Mesenchymal stem cell (in vitro differentiated cells and primary cell): ENCODE data around the gene NUDT4B.
"Not testable (repeated sequence)": the region's sequence is repeated elsewhere in the genome, so short reads cannot be mapped to it uniquely, and the experiment has no call there.

ENCODE experiments used
- DNase-seq: peaks from one replicate; pipeline ENCODE4 v3.0.0-alpha.2; 2013
- H2AFZ ChIP-seq: one replicate; pipeline ENCODE4 v1.6.1; 2013; ENCODE audit warnings: low read depth, mild to moderate bottlenecking, control low read depth, inconsistent platforms, low read length, moderate library complexity
- H2AK5ac ChIP-seq: 2 replicates; pipeline ENCODE4 v1.6.1; 2013; ENCODE audit warnings: low read length, moderate library complexity, mild to moderate bottlenecking, inconsistent platforms; ENCODE audit not compliant: severe bottlenecking
- H2BK120ac ChIP-seq: one replicate; pipeline ENCODE4 v1.6.1; 2013; ENCODE audit warnings: low read depth, mild to moderate bottlenecking, inconsistent platforms, low read length, moderate library complexity
- H2BK12ac ChIP-seq, 2 experiments: one replicate each; pipeline ENCODE4 v1.6.1; 2013; ENCODE audit warnings: inconsistent platforms in 2 of 2, low read length in 2 of 2, mild to moderate bottlenecking in 2 of 2, moderate library complexity in 2 of 2, control low read depth in 1 of 2
- H2BK15ac ChIP-seq: one replicate; pipeline ENCODE4 v1.6.1; 2013; ENCODE audit warnings: mild to moderate bottlenecking, low read depth, inconsistent platforms; ENCODE audit not compliant: poor library complexity, severe bottlenecking
- H2BK5ac ChIP-seq: 2 replicates; pipeline ENCODE4 v1.6.1; 2013; ENCODE audit warnings: low read depth, mild to moderate bottlenecking, low read length, control low read depth, inconsistent platforms; ENCODE audit not compliant: poor library complexity, severe bottlenecking
- H3K14ac ChIP-seq, 2 experiments: one replicate each; pipeline ENCODE4 v1.6.1; 2013; ENCODE audit warnings: inconsistent platforms in 2 of 2, low read length in 2 of 2, control low read depth in 1 of 2, mild to moderate bottlenecking in 1 of 2, moderate library complexity in 1 of 2
- H3K18ac ChIP-seq, 2 experiments: one replicate each; pipeline ENCODE4 v1.6.1; 2013; ENCODE audit warnings: inconsistent platforms in 2 of 2, low read length in 2 of 2, control low read depth in 1 of 2, low read depth in 1 of 2, mild to moderate bottlenecking in 1 of 2
- H3K23ac ChIP-seq, 2 experiments: one replicate each; pipeline ENCODE4 v1.6.1; 2013; ENCODE audit warnings: inconsistent platforms in 2 of 2, low read length in 2 of 2, mild to moderate bottlenecking in 2 of 2, moderate library complexity in 2 of 2, control low read depth in 1 of 2
- H3K27ac ChIP-seq: 2 replicates; pipeline ENCODE4 v1.5.1; 2013; ENCODE audit warnings: mild to moderate bottlenecking, moderate library complexity, low read length, control low read depth, inconsistent platforms; ENCODE audit not compliant: poor library complexity, severe bottlenecking
- H3K27me3 ChIP-seq, 2 experiments: 2 replicates each; pipeline versions ENCODE4 v1.6.1 to v1.7.0; 2013; ENCODE audit warnings: low read length in 2 of 2, mild to moderate bottlenecking in 2 of 2, moderate library complexity in 2 of 2, control low read depth in 1 of 2, inconsistent platforms in 1 of 2; ENCODE audit not compliant: control insufficient read depth in 1 of 2, insufficient read depth in 1 of 2
- H3K36me3 ChIP-seq, 2 experiments: 2 replicates each; pipeline versions ENCODE4 v1.6.1 to v1.7.0; 2013; ENCODE audit warnings: low read length in 2 of 2, control low read depth in 1 of 2, inconsistent platforms in 1 of 2, low read depth in 1 of 2, mild to moderate bottlenecking in 1 of 2; ENCODE audit not compliant: insufficient read depth in 2 of 2, control insufficient read depth in 1 of 2
- H3K4ac ChIP-seq, 2 experiments: one replicate each; pipeline ENCODE4 v1.6.1; 2013; ENCODE audit warnings: inconsistent platforms in 2 of 2, low read length in 2 of 2, mild to moderate bottlenecking in 2 of 2, moderate library complexity in 2 of 2, control low read depth in 1 of 2, low read depth in 1 of 2
- H3K4me1 ChIP-seq: 2 replicates; pipeline ENCODE4 v1.6.1; 2013; ENCODE audit warnings: low read depth, low read length, control low read depth; ENCODE audit not compliant: control insufficient read depth, insufficient read depth
- H3K4me2 ChIP-seq: 2 replicates; pipeline ENCODE4 v1.6.1; 2013; ENCODE audit warnings: low read length, mild to moderate bottlenecking, inconsistent platforms; ENCODE audit not compliant: poor library complexity, severe bottlenecking
- H3K4me3 ChIP-seq, 2 experiments: 2 replicates each; pipeline versions ENCODE4 v1.5.1 to v1.7.0; 2013; ENCODE audit warnings: low read length in 2 of 2, mild to moderate bottlenecking in 2 of 2, control low read depth in 1 of 2, low read depth in 1 of 2; ENCODE audit not compliant: insufficient read depth in 1 of 2
- H3K79me1 ChIP-seq: replicated peaks from 2 replicates; pipeline ENCODE4 v1.6.1; 2013; ENCODE audit warnings: mild to moderate bottlenecking, control low read depth, low read length, inconsistent platforms; ENCODE audit not compliant: poor library complexity, severe bottlenecking
- H3K9ac ChIP-seq: 2 replicates; pipeline ENCODE4 v1.7.0; 2013; ENCODE audit warnings: mild to moderate bottlenecking, low read length, moderate library complexity
- H3K9me3 ChIP-seq: 2 replicates; pipeline ENCODE4 v1.7.0; 2013; ENCODE audit warnings: mild to moderate bottlenecking, low read length; ENCODE audit not compliant: control insufficient read depth
- H4K8ac ChIP-seq: one replicate; pipeline ENCODE4 v1.6.1; 2013; ENCODE audit warnings: inconsistent platforms, mild to moderate bottlenecking, low read length, moderate library complexity
- H4K91ac ChIP-seq: one replicate; pipeline ENCODE4 v1.6.1; 2013; ENCODE audit warnings: mild to moderate bottlenecking, low read length, inconsistent platforms
- WGBS: methylation state at CpG from one replicate; pipeline ENCODE4 v1.1.7; 2013; ENCODE audit warnings: mixed read lengths; 5-methylcytosine and 5-hydroxymethylcytosine counted together

NUDT4B gene

DNA sequence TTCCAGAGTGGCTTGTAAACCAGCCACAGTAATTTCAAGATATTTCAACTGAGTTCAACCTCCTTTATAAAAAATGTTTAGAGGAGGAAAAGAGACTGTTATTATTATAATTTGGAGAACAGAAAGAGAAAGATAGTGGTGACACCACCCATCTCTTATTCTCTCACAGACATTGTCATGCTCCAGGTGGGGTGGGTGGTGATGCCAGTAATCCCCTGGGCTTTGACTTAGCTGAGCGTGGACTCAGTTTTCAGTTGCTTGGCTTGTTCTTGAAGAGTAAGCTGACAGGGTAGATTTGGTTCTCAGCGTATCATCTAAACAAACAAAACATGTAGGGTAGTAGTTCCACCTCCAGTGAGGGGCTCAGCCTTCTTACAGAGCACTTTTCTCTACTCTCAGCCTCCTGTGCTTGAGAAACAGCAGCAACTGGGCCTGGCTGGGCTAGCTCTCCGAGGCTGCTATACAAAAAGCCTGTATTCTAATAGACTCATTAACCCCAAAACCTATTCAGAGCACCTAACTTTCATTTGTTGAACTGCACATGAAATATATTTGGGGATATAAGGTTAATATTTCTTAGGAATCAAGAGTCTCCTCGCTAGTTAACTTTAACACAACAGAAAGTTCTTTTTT is 43.1 kb upstream of the NUDT4B start:
- not testable (repeated sequence) for H3K4me2 ChIP-seq, H3K27me3 ChIP-seq, H3K9ac ChIP-seq, H2BK15ac ChIP-seq, H2AK5ac ChIP-seq, H3K18ac ChIP-seq, H3K4me3 ChIP-seq, H3K27ac ChIP-seq, H2AFZ ChIP-seq, H4K91ac ChIP-seq, H3K36me3 ChIP-seq, H3K4me1 ChIP-seq, H2BK12ac ChIP-seq, H3K9me3 ChIP-seq, DNase-seq, H3K4ac ChIP-seq, H4K8ac ChIP-seq, H2BK120ac ChIP-seq, H3K23ac ChIP-seq, H3K79me1 ChIP-seq, H2BK5ac ChIP-seq, H3K14ac ChIP-seq
- no CpG with 5 or more reads among the region's 4 CpGs for WGBS

DNA sequence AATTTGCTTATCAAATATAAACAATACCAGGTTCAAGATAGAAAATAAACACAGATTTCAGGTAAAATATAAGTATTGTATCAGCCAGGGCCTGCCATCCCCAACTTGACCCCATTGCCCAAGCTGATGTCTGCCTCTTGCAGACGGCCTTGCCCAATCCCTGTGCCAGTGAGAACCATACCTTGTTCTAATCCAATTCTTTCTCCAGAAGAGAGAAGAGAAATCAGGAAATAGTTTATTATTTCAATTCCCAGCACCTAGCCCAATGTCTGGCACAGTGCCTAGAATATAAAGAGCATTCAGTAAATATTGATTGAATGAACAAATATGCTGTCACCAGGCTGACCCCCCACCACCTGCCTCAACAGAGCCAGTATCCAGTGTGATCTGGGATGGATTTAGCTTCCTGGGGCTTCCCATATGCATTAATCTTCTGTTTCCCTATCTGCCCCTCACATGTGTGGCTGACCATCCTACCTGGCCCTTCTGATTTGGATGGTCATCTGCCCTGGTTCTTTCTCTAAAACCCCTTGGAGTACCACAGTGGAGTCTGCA is 39.7 kb upstream of the NUDT4B start:
- DNase-seq: not testable (repeated sequence)

GRCh38 chr1:148710772-148711523 is 37.6 kb upstream of the NUDT4B start:
- not testable (repeated sequence) for H2BK5ac ChIP-seq, H3K79me1 ChIP-seq, H2BK120ac ChIP-seq, H3K18ac ChIP-seq, H3K4me1 ChIP-seq, H4K91ac ChIP-seq, H3K4me3 ChIP-seq, DNase-seq, H2BK15ac ChIP-seq, H3K4me2 ChIP-seq, H2AFZ ChIP-seq, H2BK12ac ChIP-seq, H3K4ac ChIP-seq, H3K9me3 ChIP-seq, H3K23ac ChIP-seq, H3K36me3 ChIP-seq, H3K27ac ChIP-seq, H3K14ac ChIP-seq, H4K8ac ChIP-seq, H2AK5ac ChIP-seq, H3K27me3 ChIP-seq, H3K9ac ChIP-seq
- WGBS: no CpG with 5 or more reads among the region's 8 CpGs

More for the DNA sequence above, 39.7 kb upstream of the NUDT4B start:
- not testable (repeated sequence) for H3K23ac ChIP-seq, H3K36me3 ChIP-seq, H3K4me1 ChIP-seq, H2AFZ ChIP-seq, H2BK120ac ChIP-seq, H3K9me3 ChIP-seq, H2BK5ac ChIP-seq, H3K4me3 ChIP-seq, H4K91ac ChIP-seq, H2BK12ac ChIP-seq, H4K8ac ChIP-seq, H3K4ac ChIP-seq, H3K9ac ChIP-seq, H3K4me2 ChIP-seq, H2BK15ac ChIP-seq, H3K27me3 ChIP-seq, H3K18ac ChIP-seq, H2AK5ac ChIP-seq, H3K79me1 ChIP-seq, H3K27ac ChIP-seq, H3K14ac ChIP-seq
- no CpG with 5 or more reads among the region's 1 CpG for WGBS

DNA sequence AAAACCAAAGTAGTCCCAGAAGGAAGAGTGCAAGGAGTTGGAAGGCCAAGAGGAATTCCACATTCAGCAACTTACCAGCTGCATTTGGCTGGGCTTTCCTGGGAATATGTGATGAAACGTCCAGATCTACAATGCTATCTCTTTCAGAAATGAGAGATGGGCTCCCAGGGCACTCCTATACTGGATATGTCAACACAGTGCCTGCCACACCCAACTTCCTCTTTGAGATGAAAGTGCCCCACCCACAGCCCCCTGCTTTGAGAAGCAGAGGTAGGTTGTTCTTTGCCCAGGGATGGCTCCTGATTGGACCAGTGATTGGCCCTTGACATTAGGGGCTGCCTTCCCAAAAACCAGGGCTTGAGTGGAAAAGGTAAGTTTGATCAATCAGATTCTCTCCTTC is 36.2 kb upstream of the NUDT4B start:
- H3K18ac ChIP-seq, H4K91ac ChIP-seq, H3K79me1 ChIP-seq, H2BK5ac ChIP-seq, H2BK120ac ChIP-seq, H3K27ac ChIP-seq, DNase-seq, H2AFZ ChIP-seq, H2BK15ac ChIP-seq, H3K9me3 ChIP-seq, H3K14ac ChIP-seq, H2AK5ac ChIP-seq, H3K4me1 ChIP-seq, H3K4me3 ChIP-seq, H4K8ac ChIP-seq, H3K4ac ChIP-seq, H3K23ac ChIP-seq, H3K9ac ChIP-seq, H3K4me2 ChIP-seq, H2BK12ac ChIP-seq, H3K27me3 ChIP-seq, H3K36me3 ChIP-seq: not testable (repeated sequence)
- WGBS: no CpG with 5 or more reads among the region's 1 CpG
